ENCODE results near the gene ARL6IP6.
"Not testable (repeated sequence)": the region's sequence is repeated elsewhere in the genome, so short reads cannot be mapped to it uniquely, and the experiment has no call there.

The ARL6IP6 gene

GRCh38 chr2:152740743-152741328 lies 22.4 kb downstream of the ARL6IP6 start:
- peak; percentile 65 for DNase-seq (ENCODE audit: low read depth)
- TF ChIP-seq CTCF (IDR thresholded peaks at IDR 0.05; ENCODE audit: insufficient read depth, low read depth, low read length, missing control alignments), result peak; percentile 64
- H3K4me3 ChIP-seq (ENCODE audit: low read length), result no peak overlapping the region

GRCh38 chr2:152743002-152743401 lies 24.6 kb downstream of the ARL6IP6 start:
- DNase-seq (ENCODE audit: low read depth), result peak; percentile 42
- peak; percentile 69 for TF ChIP-seq CTCF (IDR thresholded peaks at IDR 0.05; ENCODE audit: insufficient read depth, low read depth, low read length, missing control alignments)
- H3K4me3 ChIP-seq (ENCODE audit: low read length), result no peak overlapping the region

GRCh38 chr2:152747751-152748150 lies 29.3 kb downstream of the ARL6IP6 start:
- DNase-seq (ENCODE audit: low read depth), result peak; percentile 27
- H3K4me3 ChIP-seq (ENCODE audit: low read length), result not testable (repeated sequence)

GRCh38 chr2:152755029-152755428 lies 36.6 kb downstream of the ARL6IP6 start:
- DNase-seq (ENCODE audit: low read depth), result peak; percentile 34
- H3K4me3 ChIP-seq (ENCODE audit: low read length), result no peak overlapping the region
- TF ChIP-seq CTCF (IDR thresholded peaks at IDR 0.05; ENCODE audit: insufficient read depth, low read depth, low read length, missing control alignments), result peak; percentile 57

DNA sequence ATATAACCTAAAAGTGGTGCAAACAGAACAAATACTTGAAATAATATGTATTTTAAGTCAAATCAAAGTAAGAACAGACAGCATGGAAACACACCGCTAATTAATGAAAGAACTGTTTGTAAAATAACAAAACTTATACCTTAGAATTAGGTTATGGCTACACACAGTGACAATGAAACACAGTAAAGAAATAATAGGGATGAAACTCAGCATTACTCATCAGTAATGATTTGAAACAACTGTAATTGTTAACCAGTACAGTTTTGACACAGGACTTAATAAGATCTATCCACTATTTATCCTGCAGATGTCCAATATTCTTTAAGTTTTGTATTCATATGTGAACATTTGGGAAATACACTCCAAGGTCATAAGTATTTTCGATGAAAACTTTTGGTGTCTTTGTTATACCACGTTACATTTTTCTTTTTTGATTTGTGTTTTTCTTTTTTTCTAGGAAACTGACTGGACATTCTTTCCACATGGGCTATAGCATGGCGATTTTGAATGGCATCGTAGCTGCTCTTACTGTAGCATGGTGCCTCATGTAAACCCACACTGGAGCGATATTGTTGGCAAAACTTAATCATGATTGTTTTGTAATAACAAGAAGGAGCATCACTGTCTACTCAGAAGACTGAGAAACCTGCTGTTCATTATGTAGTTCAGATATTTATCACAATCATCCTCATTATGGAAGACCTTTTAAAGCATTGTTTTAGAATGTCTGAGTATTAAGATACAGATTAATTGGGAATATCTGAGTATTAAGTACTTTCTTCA lies 41.1 kb downstream of the ARL6IP6 start:
- no peak for DNase-seq (ENCODE audit: low read depth)

GRCh38 chr2:152761214-152761613 lies 42.8 kb downstream of the ARL6IP6 start:
- H3K4me3 ChIP-seq (ENCODE audit: low read length), result no peak overlapping the region
- TF ChIP-seq CTCF (IDR thresholded peaks at IDR 0.05; ENCODE audit: insufficient read depth, low read depth, low read length, missing control alignments), result no peak
- no peak for DNase-seq (ENCODE audit: low read depth)

More for the DNA sequence above, 41.1 kb downstream of the ARL6IP6 start:
- H3K4me3 ChIP-seq (ENCODE audit: low read length), result no peak overlapping the region
- TF ChIP-seq CTCF (IDR thresholded peaks at IDR 0.05; ENCODE audit: insufficient read depth, low read depth, low read length, missing control alignments), result no peak

DNA sequence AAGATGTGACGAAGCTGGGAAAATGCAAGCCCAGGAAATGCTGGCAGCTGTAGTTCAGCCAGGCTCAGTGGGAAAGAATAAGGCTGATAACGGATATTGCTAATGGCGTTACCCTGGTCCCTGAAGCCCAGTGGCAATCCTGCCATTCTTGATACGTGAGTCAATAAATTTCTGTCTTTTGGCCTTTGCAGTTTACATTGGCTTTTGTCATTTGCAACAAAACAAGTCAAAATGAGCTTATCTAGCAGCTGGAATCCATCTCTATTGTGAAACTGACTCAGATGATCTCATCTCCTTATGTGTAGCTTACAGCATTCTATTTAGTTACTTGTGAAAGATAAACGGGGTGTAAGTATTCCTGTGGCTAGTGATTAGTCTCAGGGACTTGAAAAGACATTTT lies 43.8 kb downstream of the ARL6IP6 start:
- DNase-seq (ENCODE audit: low read depth), result peak; percentile 33
- no peak overlapping the region for H3K4me3 ChIP-seq (ENCODE audit: low read length)
- TF ChIP-seq CTCF (IDR thresholded peaks at IDR 0.05; ENCODE audit: insufficient read depth, low read depth, low read length, missing control alignments), result no peak

- H3K4me3 ChIP-seq (ENCODE audit: low read length); DNase-seq (ENCODE audit: low read depth): not testable (repeated sequence)
These were observed 44.8 kb downstream of the ARL6IP6 start for GRCh38 chr2:152763208-152763607.

Measured in epithelial cell of esophagus (primary cell).